Measurements from ENCODE around the gene PSG4.
"Not testable (repeated sequence)": the region's sequence is repeated elsewhere in the genome, so short reads cannot be mapped to it uniquely, and the experiment has no call there.

The PSG4 gene

GRCh38 chr19:43179569-43180147 is 25.8 kb downstream of the PSG4 start:
- H3K27ac Mint-ChIP-seq; H3K27me3 Mint-ChIP-seq; H3K4me3 Mint-ChIP-seq; DNase-seq; H3K36me3 Mint-ChIP-seq (ENCODE audit: low read depth); H3K9me3 Mint-ChIP-seq; H3K4me1 Mint-ChIP-seq (ENCODE audit: low read depth): not testable (repeated sequence)

- H3K27me3 Mint-ChIP-seq = peaks cover 10% of the 10 kb centered on the region
- DNase-seq; H3K36me3 Mint-ChIP-seq (ENCODE audit: low read depth); H3K27ac Mint-ChIP-seq; H3K4me1 Mint-ChIP-seq (ENCODE audit: low read depth); H3K4me3 Mint-ChIP-seq; H3K9me3 Mint-ChIP-seq: not testable (repeated sequence)
These were observed 26.9 kb downstream of the PSG4 start for GRCh38 chr19:43178577-43178976.

GRCh38 chr19:43165906-43166305 is 39.5 kb downstream of the PSG4 start:
- H3K4me3 Mint-ChIP-seq; H3K4me1 Mint-ChIP-seq (ENCODE audit: low read depth); H3K27ac Mint-ChIP-seq; H3K9me3 Mint-ChIP-seq; DNase-seq; H3K36me3 Mint-ChIP-seq (ENCODE audit: low read depth): not testable (repeated sequence)
- H3K27me3 Mint-ChIP-seq = peaks cover 28% of the 10 kb centered on the region

- H3K36me3 Mint-ChIP-seq (ENCODE audit: low read depth); H3K9me3 Mint-ChIP-seq; H3K4me3 Mint-ChIP-seq; H3K4me1 Mint-ChIP-seq (ENCODE audit: low read depth); DNase-seq; H3K27ac Mint-ChIP-seq: not testable (repeated sequence)
- H3K27me3 Mint-ChIP-seq = peaks cover 28% of the 10 kb centered on the region
These were observed 42.3 kb downstream of the PSG4 start for GRCh38 chr19:43163135-43163534.

GRCh38 chr19:43162261-43162660 is 43.2 kb downstream of the PSG4 start:
- not testable (repeated sequence) for H3K36me3 Mint-ChIP-seq (ENCODE audit: low read depth); H3K27ac Mint-ChIP-seq; H3K9me3 Mint-ChIP-seq; H3K4me1 Mint-ChIP-seq (ENCODE audit: low read depth); H3K4me3 Mint-ChIP-seq; DNase-seq
- peaks cover 28% of the 10 kb centered on the region for H3K27me3 Mint-ChIP-seq

- H3K4me1 Mint-ChIP-seq (ENCODE audit: low read depth) = no peaks in the 10 kb centered on the region
- no peaks in the 10 kb centered on the region for H3K36me3 Mint-ChIP-seq (ENCODE audit: low read depth)
- peaks cover 6% of the 10 kb centered on the region for H3K9me3 Mint-ChIP-seq
- no peak overlapping the region for H3K27ac Mint-ChIP-seq
- DNase-seq = no peak
- peaks cover 11% of the 10 kb centered on the region for H3K27me3 Mint-ChIP-seq
- H3K4me3 Mint-ChIP-seq = no peak overlapping the region
These were observed 53.2 kb downstream of the PSG4 start for GRCh38 chr19:43152214-43152613.

GRCh38 chr19:43149788-43150187 is 55.6 kb downstream of the PSG4 start:
- not testable (repeated sequence) for H3K9me3 Mint-ChIP-seq; H3K4me1 Mint-ChIP-seq (ENCODE audit: low read depth); DNase-seq; H3K27ac Mint-ChIP-seq; H3K36me3 Mint-ChIP-seq (ENCODE audit: low read depth); H3K4me3 Mint-ChIP-seq
- peaks cover 23% of the 10 kb centered on the region for H3K27me3 Mint-ChIP-seq

- H3K4me1 Mint-ChIP-seq (ENCODE audit: low read depth) = no peaks in the 10 kb centered on the region
- no peak for DNase-seq
- no peak overlapping the region for H3K27ac Mint-ChIP-seq
- no peaks in the 10 kb centered on the region for H3K36me3 Mint-ChIP-seq (ENCODE audit: low read depth)
- H3K9me3 Mint-ChIP-seq = peaks cover 3% of the 10 kb centered on the region
- H3K4me3 Mint-ChIP-seq = no peak overlapping the region
- peaks cover 27% of the 10 kb centered on the region for H3K27me3 Mint-ChIP-seq
These were observed 57.2 kb downstream of the PSG4 start for GRCh38 chr19:43148233-43148632.
